ENCODE measurements around the gene ABR. TPM values are rescaled to one million over a fixed set of nuclear protein-coding genes. Genes with fewer than 3 reads are reported as not detected.

ABR gene
- total and polyA plus RNA-seq, 7 donors, result 30.4 to 146 (median 79.3) TPM

GRCh38 chr17:1036845-1037237 is 142.9 kb downstream of the ABR start:
- intact Hi-C loops (cut with DNase I), result no loop called here
- no peak for DNase-seq
- Histone ChIP-seq H3K27ac (no peak overlapping the region), H3K36me3 (peaks cover 0 to 4% (median 0%) of the 10 kb centered on the region in 4 donors), H3K4me3 (no peak overlapping the region), H3K9me3 (no peaks in the 10 kb centered on the region), H3K27me3 (no peaks in the 10 kb centered on the region), H3K4me1 (peaks cover 0 to 27% (median 16%) of the 10 kb centered on the region in 4 donors)
- 91 to 94% methylated on average over 2 of the region's 2 CpGs for WGBS, 2 donors
- TF ChIP-seq POLR2AphosphoS5 (IDR thresholded peaks at IDR 0.05), result no peak
- no peak for TF ChIP-seq POLR2A (IDR thresholded peaks at IDR 0.05)
- no peak for TF ChIP-seq CTCF (IDR thresholded peaks at IDR 0.05)
- no peak for TF ChIP-seq EP300 (IDR thresholded peaks at IDR 0.05)

GRCh38 chr17:1036171-1036844 is 143.5 kb downstream of the ABR start:
- no peaks in the 10 kb centered on the region for H3K9me3 ChIP-seq
- intact Hi-C loops (cut with DNase I), result no loop called here
- H3K4me1 ChIP-seq, result peaks cover 0 to 32% (median 21%) of the 10 kb centered on the region in 4 donors
- no peak overlapping the region for H3K4me3 ChIP-seq
- H3K36me3 ChIP-seq, result peaks cover 0 to 4% (median 0%) of the 10 kb centered on the region in 4 donors
- no peaks in the 10 kb centered on the region for H3K27me3 ChIP-seq
- no peak for DNase-seq
- TF ChIP-seq EP300 (IDR thresholded peaks at IDR 0.05) (no peak), CTCF (IDR thresholded peaks at IDR 0.05) (no peak), POLR2A (IDR thresholded peaks at IDR 0.05) (no peak), POLR2AphosphoS5 (IDR thresholded peaks at IDR 0.05) (no peak)
- no peak overlapping the region for H3K27ac ChIP-seq
- 90 to 91% methylated on average over 24 of the region's 24 CpGs for WGBS, 2 donors

- TF ChIP-seq EP300 (IDR thresholded peaks at IDR 0.05) (no peak), POLR2AphosphoS5 (IDR thresholded peaks at IDR 0.05) (no peak), POLR2A (IDR thresholded peaks at IDR 0.05) (no peak), CTCF (IDR thresholded peaks at IDR 0.05) (no peak)
- Histone ChIP-seq H3K36me3 (peaks cover 0 to 4% (median 0%) of the 10 kb centered on the region in 4 donors), H3K4me1 (peaks cover 0 to 37% (median 27%) of the 10 kb centered on the region in 4 donors), H3K4me3 (no peak overlapping the region), H3K27me3 (no peaks in the 10 kb centered on the region), H3K27ac (no peak overlapping the region), H3K9me3 (no peaks in the 10 kb centered on the region)
- no peak for DNase-seq
- WGBS, 2 donors, result 73 to 75% methylated on average over 17 of the region's 17 CpGs
- intact Hi-C loops (cut with DNase I), result no loop called here
Measured at GRCh38 chr17:1035546-1036170, 144.1 kb downstream of the ABR start.

GRCh38 chr17:1034652-1035210 is 145.1 kb downstream of the ABR start:
- WGBS, 2 donors, result 91% methylated on average over 20 of the region's 20 CpGs
- DNase-seq, result no peak
- TF ChIP-seq EP300 (IDR thresholded peaks at IDR 0.05) (no peak), POLR2A (IDR thresholded peaks at IDR 0.05) (no peak), CTCF (IDR thresholded peaks at IDR 0.05) (no peak), POLR2AphosphoS5 (IDR thresholded peaks at IDR 0.05) (no peak)
- Histone ChIP-seq H3K27me3 (no peaks in the 10 kb centered on the region), H3K9me3 (no peaks in the 10 kb centered on the region), H3K4me3 (no peak overlapping the region), H3K27ac (no peak overlapping the region), H3K36me3 (peaks cover 0 to 4% (median 0%) of the 10 kb centered on the region in 4 donors), H3K4me1 (peaks cover 0 to 37% (median 32%) of the 10 kb centered on the region in 4 donors)
- intact Hi-C loops (cut with DNase I), result no loop called here
